HepG2 (cell line): ENCODE measurements around the gene AKAP8. TPM values are rescaled to one million over a fixed set of nuclear protein-coding genes. Genes with fewer than 3 reads are reported as not detected.

ENCODE experiments used
- CC2D1A ChIP-seq: sonication (generic); formaldehyde crosslinking; IDR thresholded peaks from 2 replicates; pipeline ENCODE4 v1.8.1; 2023; ENCODE audit warnings: mild to moderate bottlenecking, missing genetic modification reagents
- CHD2 ChIP-seq: IDR thresholded peaks from 2 replicates; pipeline ENCODE4 v1.6.1; 2011; ENCODE audit warnings: low read depth, low read length, improper control_type of control experiment
- DPF2 ChIP-seq: sonication (generic); formaldehyde crosslinking; IDR thresholded peaks from 2 replicates; pipeline ENCODE4 v1.4.0; 2020; ENCODE audit warnings: mild to moderate bottlenecking, low read depth, missing genetic modification reagents, borderline replicate concordance
- FOXM1 ChIP-seq: sonication (generic); formaldehyde crosslinking; IDR thresholded peaks from 2 replicates; pipeline ENCODE4 v1.5.0; 2020; ENCODE audit warnings: missing genetic modification reagents
- GTF3A ChIP-seq: sonication (generic); formaldehyde crosslinking; conservative IDR thresholded peaks from 2 replicates; pipeline ENCODE4 v1.4.0; 2020; ENCODE audit warnings: mild to moderate bottlenecking, missing genetic modification reagents
- JUND ChIP-seq: sonication (generic); formaldehyde crosslinking; IDR thresholded peaks from 2 replicates; pipeline ENCODE4 v1.8.0; 2022; ENCODE audit warnings: mild to moderate bottlenecking, missing genetic modification reagents
- KAT7 ChIP-seq: IDR thresholded peaks from 2 replicates; pipeline ENCODE4 v1.6.1; 2018; ENCODE audit warnings: borderline replicate concordance, missing compliant biosample characterization
- MXI1 ChIP-seq: IDR thresholded peaks from 3 replicates; pipeline ENCODE4 v1.6.1; 2012; ENCODE audit warnings: low read depth, low read length, inconsistent platforms, borderline replicate concordance
- NFKBIZ ChIP-seq: IDR thresholded peaks from 2 replicates; pipeline ENCODE4 v1.6.1; 2018; ENCODE audit warnings: missing genetic modification reagents, missing compliant biosample characterization
- SRSF9 ChIP-seq: fragments of 200-400 bp; formaldehyde crosslinking; IDR thresholded peaks from 2 replicates; pipeline ENCODE4 v1.6.1; 2018; ENCODE audit warnings: borderline replicate concordance, mild to moderate bottlenecking, low read depth, low read length; ENCODE audit not compliant: insufficient read depth, poor library complexity, severe bottlenecking
- THAP9 ChIP-seq: sonication (generic); formaldehyde crosslinking; IDR thresholded peaks from 2 replicates; pipeline ENCODE4; 2020; ENCODE audit warnings: missing genetic modification reagents, mild to moderate bottlenecking, borderline replicate concordance
- ZNF160 ChIP-seq: sonication (generic); formaldehyde crosslinking; IDR thresholded peaks from 2 replicates; pipeline ENCODE4 v1.8.0; 2022; ENCODE audit warnings: mild to moderate bottlenecking, inconsistent platforms, missing genetic modification reagents
- ZNF382 ChIP-seq: sonication (generic); formaldehyde crosslinking; IDR thresholded peaks from 2 replicates; pipeline ENCODE4 v1.5.0; 2020; ENCODE audit warnings: missing genetic modification reagents, mild to moderate bottlenecking, borderline replicate concordance
- ZNF567 ChIP-seq: sonication (generic); formaldehyde crosslinking; IDR thresholded peaks from 2 replicates; pipeline ENCODE4 v1.8.1; 2023; ENCODE audit warnings: mild to moderate bottlenecking, missing genetic modification reagents, borderline replicate concordance
- ZNF709 ChIP-seq: sonication (generic); formaldehyde crosslinking; IDR thresholded peaks from 2 replicates; pipeline ENCODE4 v1.5.0; 2020; ENCODE audit warnings: mild to moderate bottlenecking, missing genetic modification reagents
- ZNF766 ChIP-seq: sonication (generic); formaldehyde crosslinking; IDR thresholded peaks from 2 replicates; pipeline ENCODE4 v1.5.0; 2020; ENCODE audit warnings: missing genetic modification reagents, borderline replicate concordance
- ZUFSP ChIP-seq: sonication (generic); formaldehyde crosslinking; IDR thresholded peaks from 2 replicates; pipeline ENCODE4 v1.9.0; 2021; ENCODE audit warnings: missing genetic modification reagents, mild to moderate bottlenecking, borderline replicate concordance
- polyA plus RNA-seq, 8 experiments: library from polyadenylated mRNA; depleted of rRNA in 3 of 8; stranded (reverse) in 7 of 8; unstranded in 1 of 8; fragments of >200 nt; fragmentation: Illumina TruSeq in 4 of 8; extraction: Trizol in 4 of 8; gene quantifications; 2 replicates each; pipeline versions ENCODE4 v1.2.1 to v1.2.3, GENCODE V29; 2011 to 2016; ENCODE audit warnings: low read depth in 4 of 8, missing spikeins in 1 of 8, mixed read lengths in 1 of 8; ENCODE audit not compliant: insufficient read depth in 1 of 8
- total RNA-seq, 5 experiments: library from RNA; depleted of rRNA; stranded (reverse); fragments of >200 nt; fragmentation: Illumina TruSeq; extraction: Trizol; gene quantifications; 2 replicates each; pipeline ENCODE4 v1.2.3, GENCODE V29; 2016; ENCODE audit warnings: low read depth in 1 of 5
- TF ChIP-seq, protein P1 (sequence below): sonication (generic); formaldehyde crosslinking; IDR thresholded peaks from 2 replicates; pipeline ENCODE4 v1.5.0; 2020; ENCODE audit warnings: missing genetic modification reagents
- TF ChIP-seq, protein P2 (sequence below): sonication (generic); formaldehyde crosslinking; conservative IDR thresholded peaks from 2 replicates; pipeline ENCODE4 v1.8.0; 2022; ENCODE audit warnings: low read depth, missing genetic modification reagents
- TF ChIP-seq, protein P3 (sequence below): sonication (generic); formaldehyde crosslinking; IDR thresholded peaks from 2 replicates; pipeline ENCODE4 v1.4.0; 2020; ENCODE audit warnings: missing genetic modification reagents, borderline replicate concordance

AKAP8 gene
- total and polyA plus RNA-seq, 2 of the 13 experiments (the other 11 are each of a cell fraction or from before 2014, with no cell fraction given), result 15.9 to 22.1 TPM

GRCh38 chr19:15378534-15379082, 979 bp downstream of the AKAP8 start (continued):
- TF ChIP-seq, protein P1, sequence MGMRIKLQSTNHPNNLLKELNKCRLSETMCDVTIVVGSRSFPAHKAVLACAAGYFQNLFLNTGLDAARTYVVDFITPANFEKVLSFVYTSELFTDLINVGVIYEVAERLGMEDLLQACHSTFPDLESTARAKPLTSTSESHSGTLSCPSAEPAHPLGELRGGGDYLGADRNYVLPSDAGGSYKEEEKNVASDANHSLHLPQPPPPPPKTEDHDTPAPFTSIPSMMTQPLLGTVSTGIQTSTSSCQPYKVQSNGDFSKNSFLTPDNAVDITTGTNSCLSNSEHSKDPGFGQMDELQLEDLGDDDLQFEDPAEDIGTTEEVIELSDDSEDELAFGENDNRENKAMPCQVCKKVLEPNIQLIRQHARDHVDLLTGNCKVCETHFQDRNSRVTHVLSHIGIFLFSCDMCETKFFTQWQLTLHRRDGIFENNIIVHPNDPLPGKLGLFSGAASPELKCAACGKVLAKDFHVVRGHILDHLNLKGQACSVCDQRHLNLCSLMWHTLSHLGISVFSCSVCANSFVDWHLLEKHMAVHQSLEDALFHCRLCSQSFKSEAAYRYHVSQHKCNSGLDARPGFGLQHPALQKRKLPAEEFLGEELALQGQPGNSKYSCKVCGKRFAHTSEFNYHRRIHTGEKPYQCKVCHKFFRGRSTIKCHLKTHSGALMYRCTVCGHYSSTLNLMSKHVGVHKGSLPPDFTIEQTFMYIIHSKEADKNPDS (CRISPR knock-in tag), result no peak; the same call in 1 of the 2 replicates
- TF ChIP-seq FOXM1 (CRISPR knock-in tag) (no peak), KAT7 (CRISPR knock-in tag) (0 out of 2 replicates have a peak, but pooled peaks have one; percentile 0), ZNF567 (CRISPR knock-in tag) (no peak), DPF2 (CRISPR knock-in tag) (no peak), ZUFSP (no peak), CHD2 (0 out of 2 replicates have a peak, but pooled peaks have one; percentile 24), CC2D1A (CRISPR knock-in tag) (no peak), NFKBIZ (0 out of 2 replicates have a peak, but pooled peaks have one; percentile 29), ZNF382 (no peak), THAP9 (CRISPR knock-in tag) (no peak), JUND (no peak), ZNF160 (CRISPR knock-in tag) (no peak), GTF3A (no peak), ZNF766 (CRISPR knock-in tag) (no peak), SRSF9 (no peak), MXI1 (peak; percentile 67; the same call in 1 of the 3 replicates), ZNF709 (no peak)
- TF ChIP-seq, protein P2, sequence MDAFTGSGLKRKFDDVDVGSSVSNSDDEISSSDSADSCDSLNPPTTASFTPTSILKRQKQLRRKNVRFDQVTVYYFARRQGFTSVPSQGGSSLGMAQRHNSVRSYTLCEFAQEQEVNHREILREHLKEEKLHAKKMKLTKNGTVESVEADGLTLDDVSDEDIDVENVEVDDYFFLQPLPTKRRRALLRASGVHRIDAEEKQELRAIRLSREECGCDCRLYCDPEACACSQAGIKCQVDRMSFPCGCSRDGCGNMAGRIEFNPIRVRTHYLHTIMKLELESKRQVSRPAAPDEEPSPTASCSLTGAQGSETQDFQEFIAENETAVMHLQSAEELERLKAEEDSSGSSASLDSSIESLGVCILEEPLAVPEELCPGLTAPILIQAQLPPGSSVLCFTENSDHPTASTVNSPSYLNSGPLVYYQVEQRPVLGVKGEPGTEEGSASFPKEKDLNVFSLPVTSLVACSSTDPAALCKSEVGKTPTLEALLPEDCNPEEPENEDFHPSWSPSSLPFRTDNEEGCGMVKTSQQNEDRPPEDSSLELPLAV (CRISPR knock-in tag), result no peak
- TF ChIP-seq, protein P3, sequence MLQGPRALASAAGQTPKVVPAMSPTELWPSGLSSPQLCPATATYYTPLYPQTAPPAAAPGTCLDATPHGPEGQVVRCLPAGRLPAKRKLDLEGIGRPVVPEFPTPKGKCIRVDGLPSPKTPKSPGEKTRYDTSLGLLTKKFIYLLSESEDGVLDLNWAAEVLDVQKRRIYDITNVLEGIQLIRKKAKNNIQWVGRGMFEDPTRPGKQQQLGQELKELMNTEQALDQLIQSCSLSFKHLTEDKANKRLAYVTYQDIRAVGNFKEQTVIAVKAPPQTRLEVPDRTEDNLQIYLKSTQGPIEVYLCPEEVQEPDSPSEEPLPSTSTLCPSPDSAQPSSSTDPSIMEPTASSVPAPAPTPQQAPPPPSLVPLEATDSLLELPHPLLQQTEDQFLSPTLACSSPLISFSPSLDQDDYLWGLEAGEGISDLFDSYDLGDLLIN (CRISPR knock-in tag), result no peak
